Right cardiac atrium (tissue), 5 donors: Measurements from ENCODE around the gene GPSM1. TPM values are rescaled to one million over a fixed set of nuclear protein-coding genes. Genes with fewer than 3 reads are reported as not detected.

Experiments
- ATAC-seq, 2 donors: fragments of 200-7000 bp; cut with Tn5 transposase; one replicate each; pipeline versions ENCODE4 v1.8.0 to v1.9.1; 2020; ENCODE audit warnings: moderate library complexity in 2 of 2, mild to moderate bottlenecking in 1 of 2
- DNase-seq, 3 donors: peaks; one replicate each; pipeline ENCODE4 v3.0.0-alpha.2; 2020
- H3K27ac ChIP-seq: one replicate; pipeline ENCODE4 v1.5.1; 2013; ENCODE audit warnings: mild to moderate bottlenecking, low read length, control low read depth, moderate library complexity
- H3K27me3 ChIP-seq: one replicate; pipeline ENCODE4 v1.6.1; 2013; ENCODE audit not compliant: control insufficient read depth, insufficient read depth
- H3K4me1 ChIP-seq: one replicate; pipeline ENCODE4 v1.6.1; 2013; ENCODE audit warnings: low read length; ENCODE audit not compliant: control insufficient read depth, insufficient read depth
- H3K4me3 ChIP-seq: one replicate; pipeline ENCODE4 v1.5.1; 2013; ENCODE audit warnings: low read length, control low read depth
- H3K9me3 ChIP-seq: one replicate; pipeline ENCODE4 v1.6.1; 2013; ENCODE audit warnings: low read length; ENCODE audit not compliant: control insufficient read depth
- WGBS: extraction: QIAGEN DNeasy Blood & Tissue Kit; methylation state at CpG from one replicate; pipeline ENCODE4 v1.1.7; 2013; 5-methylcytosine and 5-hydroxymethylcytosine counted together
- intact Hi-C, 4 donors: fragments of 100-400 bp; cut with DNase I; formaldehyde crosslinking; loops; one replicate each; pipeline versions ENCODE4 v1.11.0 to v1.14.0; 2022 to 2023
- polyA plus RNA-seq: library from polyadenylated mRNA; stranded (reverse); fragments of 200-250 nt; gene quantifications from one replicate; pipeline ENCODE4 v1.2.3, GENCODE V29; 2013
- total RNA-seq, 4 donors: library from RNA; stranded (reverse); fragmentation: NEBNext Ultra II Directional; extraction: Animal tissue kit (Norgen Biotek cat#: 25700); gene quantifications; one replicate each; pipeline ENCODE4 v1.2.1, GENCODE V29; 2021
- donor health status: healthy with polysubstance abuse.
- donor health status: DM: no; HTN: yes; CAD: no.
- donor health status: DM: no; HTN: no; CAD: no.
- donor health status: DM: no; HTN: yes; CAD: no; lungs with severe emphysema.
- donor health status: DM: yes; HTN: yes; CAD: no.

GPSM1 gene
- total and polyA plus RNA-seq, 5 donors, result 46.3 to 90.6 (median 73.3) TPM

GRCh38 chr9:136305804-136306203 is 21.5 kb upstream of the GPSM1 start:
- no peaks in the 10 kb centered on the region for H3K9me3 ChIP-seq
- peak in 1 of 2 donors; percentile 7 for ATAC-seq
- DNase-seq, result peak in 2 of 3 donors; percentile 26 to 34
- WGBS, result 57% methylated on average over 18 of the region's 18 CpGs
- no peaks in the 10 kb centered on the region for H3K4me1 ChIP-seq
- H3K27ac ChIP-seq, result no peak overlapping the region
- H3K27me3 ChIP-seq, result no peaks in the 10 kb centered on the region
- intact Hi-C loops, result no loop called here
- H3K4me3 ChIP-seq, result no peak overlapping the region

- Histone ChIP-seq H3K4me3 (no peak overlapping the region), H3K4me1 (no peaks in the 10 kb centered on the region), H3K27me3 (no peaks in the 10 kb centered on the region), H3K27ac (no peak overlapping the region), H3K9me3 (no peaks in the 10 kb centered on the region)
- intact Hi-C loops, result no loop called here
- 48% methylated on average over 34 of the region's 34 CpGs for WGBS
- peak in 1 of 2 donors; percentile 6 for ATAC-seq
- peak; percentile 6 to 43 (median 40) for DNase-seq
Measured at GRCh38 chr9:136306211-136307208, 20.8 kb upstream of the GPSM1 start.

- intact Hi-C loops, result no loop called here
- DNase-seq, result no peak
- Histone ChIP-seq H3K9me3 (no peaks in the 10 kb centered on the region), H3K27ac (no peak overlapping the region), H3K4me1 (no peaks in the 10 kb centered on the region), H3K27me3 (no peaks in the 10 kb centered on the region), H3K4me3 (no peak overlapping the region)
- ATAC-seq, result no peak
- 74% methylated on average over 4 of the region's 4 CpGs for WGBS
Measured at GRCh38 chr9:136307215-136307750, 20.1 kb upstream of the GPSM1 start.

- no peak overlapping the region for H3K27ac ChIP-seq
- no peaks in the 10 kb centered on the region for H3K27me3 ChIP-seq
- H3K4me1 ChIP-seq, result no peaks in the 10 kb centered on the region
- no peak overlapping the region for H3K4me3 ChIP-seq
- WGBS, result 92% methylated on average over 4 of the region's 4 CpGs
- ATAC-seq (no peak), DNase-seq (no peak)
- intact Hi-C loops, result no loop called here
- H3K9me3 ChIP-seq, result no peaks in the 10 kb centered on the region
Measured at GRCh38 chr9:136308006-136308701, 19.2 kb upstream of the GPSM1 start.

- Histone ChIP-seq H3K9me3 (no peaks in the 10 kb centered on the region), H3K4me3 (no peak overlapping the region), H3K4me1 (no peaks in the 10 kb centered on the region), H3K27me3 (no peaks in the 10 kb centered on the region), H3K27ac (no peak overlapping the region)
- DNase-seq, result no peak
- intact Hi-C loops, result no loop called here
- no peak for ATAC-seq
Measured at GRCh38 chr9:136308702-136309053, 18.7 kb upstream of the GPSM1 start.

- no peaks in the 10 kb centered on the region for H3K27me3 ChIP-seq
- peak; percentile 10 to 47 (median 34) for DNase-seq
- no peaks in the 10 kb centered on the region for H3K9me3 ChIP-seq
- no peak overlapping the region for H3K27ac ChIP-seq
- no peak for ATAC-seq
- 65% methylated on average over 22 of the region's 22 CpGs for WGBS
- no peak overlapping the region for H3K4me3 ChIP-seq
- intact Hi-C loops, result no loop called here
- H3K4me1 ChIP-seq, result no peaks in the 10 kb centered on the region
Measured at GRCh38 chr9:136309101-136309801, 18.1 kb upstream of the GPSM1 start.

- H3K4me3 ChIP-seq, result no peak overlapping the region
- ATAC-seq, result no peak
- DNase-seq, result no peak
- intact Hi-C loops, result loop anchor here in 2 of 4 donors (5.0 kb wide), 1 partner anchor 92 kb away; the partner anchor contains the start of gene SNAPC4 (in 2 of the 2)
- H3K27me3 ChIP-seq, result no peaks in the 10 kb centered on the region
- 95% methylated on average over 5 of the region's 5 CpGs for WGBS
- H3K9me3 ChIP-seq, result no peaks in the 10 kb centered on the region
- H3K27ac ChIP-seq, result no peak overlapping the region
- H3K4me1 ChIP-seq, result no peaks in the 10 kb centered on the region
Measured at GRCh38 chr9:136309806-136310220, 17.5 kb upstream of the GPSM1 start.

GRCh38 chr9:136310273-136311030 is 16.9 kb upstream of the GPSM1 start:
- ATAC-seq (no peak), DNase-seq (peak; percentile 14 to 67 (median 46))
- intact Hi-C loops, result loop anchor here in 2 of 4 donors (5.0 kb wide), 1 partner anchor 92 kb away; the partner anchor contains the start of gene SNAPC4 (in 2 of the 2)
- Histone ChIP-seq H3K4me3 (no peak overlapping the region), H3K4me1 (no peaks in the 10 kb centered on the region), H3K9me3 (no peaks in the 10 kb centered on the region), H3K27ac (no peak overlapping the region), H3K27me3 (no peaks in the 10 kb centered on the region)
- WGBS, result 67% methylated on average over 28 of the region's 28 CpGs

- intact Hi-C loops, result loop anchor here in 2 of 4 donors (5.0 kb wide), 1 partner anchor 91 kb away; the partner anchor contains the start of gene SNAPC4 (in 2 of the 2)
- WGBS, result 61% methylated on average over 23 of the region's 23 CpGs
- Histone ChIP-seq H3K27me3 (no peaks in the 10 kb centered on the region), H3K9me3 (no peaks in the 10 kb centered on the region), H3K4me1 (no peaks in the 10 kb centered on the region), H3K27ac (no peak overlapping the region), H3K4me3 (no peak overlapping the region)
- peak; percentile 10 to 11 for ATAC-seq
- DNase-seq, result peak; percentile 7 to 46 (median 30)
Measured at GRCh38 chr9:136311051-136312008, 16.0 kb upstream of the GPSM1 start.
